Vagina (tissue), 2 donors: ENCODE measurements around the gene ETS2. TPM values are rescaled to one million over a fixed set of nuclear protein-coding genes. Genes with fewer than 3 reads are reported as not detected.

ENCODE experiments used
- DNase-seq, 2 donors: peaks; one replicate each; pipeline ENCODE4 v3.0.0-alpha.2; 2017; ENCODE audit errors: extremely low spot score in 2 of 2
- H3K27ac ChIP-seq: fragments of 200-600 bp; sonication (generic); one replicate; pipeline ENCODE4 v1.5.1; 2019
- H3K27me3 ChIP-seq: fragments of 200-600 bp; sonication (generic); one replicate; pipeline ENCODE4 v1.5.1; 2019
- H3K36me3 ChIP-seq, 2 donors: fragments of 200-600 bp; sonication (generic); one replicate each; pipeline ENCODE4 v1.5.1; 2017 to 2019
- H3K4me1 ChIP-seq: fragments of 200-600 bp; sonication (generic); one replicate; pipeline ENCODE4 v1.5.1; 2019
- H3K4me3 ChIP-seq, 2 donors: fragments of 200-600 bp; sonication (generic); 1 replicate in 1 of 2; 2 replicates in 1 of 2; pipeline ENCODE4 v1.5.1; 2016 to 2019
- H3K9me3 ChIP-seq: fragments of 200-600 bp; sonication (generic); one replicate; pipeline ENCODE4 v1.5.1; 2019
- CTCF ChIP-seq, 3 experiments: fragments of 450-650 bp in 2 of 3; fragments of 200-600 bp in 1 of 3; sonication (generic) in 1 of 3; IDR thresholded peaks; one replicate each; pipeline ENCODE4 v1.5.1; 2017 to 2019; ENCODE audit warnings: antibody characterized with exemption in 3 of 3, mild to moderate bottlenecking in 2 of 3, moderate library complexity in 2 of 3
- POLR2A ChIP-seq, 2 donors: fragments of 450-650 bp; IDR thresholded peaks; one replicate each; pipeline ENCODE4 v1.6.1; 2017; ENCODE audit warnings: antibody characterized with exemption in 2 of 2, mild to moderate bottlenecking in 2 of 2, moderate library complexity in 2 of 2
- POLR2AphosphoS5 ChIP-seq, 2 donors: sonication (generic); formaldehyde crosslinking; IDR thresholded peaks; one replicate each; pipeline ENCODE4 v1.9.0; 2017; ENCODE audit warnings: antibody characterized with exemption in 2 of 2, mild to moderate bottlenecking in 2 of 2, low read depth in 1 of 2; ENCODE audit not compliant: insufficient read depth in 1 of 2
- intact Hi-C: fragments of 100-400 bp; cut with DNase I; formaldehyde crosslinking; loops from one replicate; pipeline ENCODE4 v1.15.1; 2023
- total RNA-seq: library from RNA; depleted of rRNA; stranded (reverse); fragments of >200 nt; gene quantifications from one replicate; pipeline ENCODE4 v1.2.3, GENCODE V29; 2016

Gene ETS2
- total RNA-seq, 1 donor from 2014 or later = 134 TPM

DNA sequence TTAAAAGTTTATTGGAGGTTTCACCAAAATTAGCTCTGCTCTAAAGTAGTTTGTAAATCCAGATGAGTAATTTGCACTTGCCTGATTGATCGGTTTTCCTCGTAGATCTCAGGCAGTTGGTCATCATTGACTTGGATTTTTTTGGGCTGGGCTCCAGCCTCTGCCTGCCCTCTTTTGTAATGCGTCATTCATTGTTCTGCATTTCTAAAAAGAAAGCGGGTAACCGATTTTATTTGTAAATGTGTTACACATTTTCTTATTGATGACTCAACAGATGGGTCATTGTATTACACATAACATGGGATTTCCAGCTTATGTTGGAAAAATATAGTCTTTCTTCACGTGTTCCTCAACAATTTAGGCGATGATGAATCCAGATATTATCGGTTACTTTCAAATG, 5.5 kb downstream of the ETS2 start:
- Histone ChIP-seq H3K9me3 (no peaks in the 10 kb centered on the region), H3K4me1 (peaks cover 39% of the 10 kb centered on the region), H3K36me3 (peaks cover 0 to 61% of the 10 kb centered on the region in 2 donors), H3K4me3 (peak overlapping the region in 1 of 2 donors; percentile 2), H3K27ac (peak overlapping the region; percentile 96), H3K27me3 (no peaks in the 10 kb centered on the region)
- TF ChIP-seq CTCF (IDR thresholded peaks at IDR 0.05) (no peak), POLR2AphosphoS5 (IDR thresholded peaks at IDR 0.05; ENCODE audit: insufficient read depth in 1 of 2, low read depth in 1 of 2) (peak in 1 of 2 donors; percentile 47)
- intact Hi-C loops = no loop called here
- DNase-seq = no peak

DNA sequence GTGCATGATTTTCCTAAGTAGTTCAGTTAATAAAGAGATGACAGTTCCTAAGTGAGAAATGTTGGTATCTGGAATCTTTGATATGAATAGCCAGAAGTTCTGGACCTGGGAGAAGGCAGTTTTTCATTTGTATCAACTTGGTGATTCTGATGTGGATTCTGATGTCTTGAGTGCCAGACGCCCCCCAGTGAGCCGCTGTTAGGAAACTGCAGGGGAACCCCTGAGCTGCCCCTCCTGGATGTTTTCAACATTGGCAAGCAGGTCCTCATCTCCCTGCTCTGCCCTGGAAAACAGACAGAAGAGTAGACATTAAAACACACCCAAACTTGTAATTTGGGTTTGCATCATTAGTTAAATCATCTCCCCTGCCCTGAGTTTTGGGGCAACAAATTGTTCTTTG, 7.4 kb downstream of the ETS2 start:
- H3K27me3 ChIP-seq = no peaks in the 10 kb centered on the region
- H3K27ac ChIP-seq = peak overlapping the region; percentile 7
- intact Hi-C loops = no loop called here
- TF ChIP-seq POLR2A (IDR thresholded peaks at IDR 0.05) (no peak), POLR2AphosphoS5 (IDR thresholded peaks at IDR 0.05; ENCODE audit: insufficient read depth in 1 of 2, low read depth in 1 of 2) (no peak), CTCF (IDR thresholded peaks at IDR 0.05) (no peak)
- peaks cover 0 to 80% of the 10 kb centered on the region in 2 donors for H3K36me3 ChIP-seq
- DNase-seq = no peak
- H3K4me3 ChIP-seq = no peak overlapping the region
- H3K4me1 ChIP-seq = peaks cover 43% of the 10 kb centered on the region
- no peaks in the 10 kb centered on the region for H3K9me3 ChIP-seq

- H3K9me3 ChIP-seq = no peaks in the 10 kb centered on the region
- DNase-seq = no peak
- H3K4me1 ChIP-seq = peaks cover 44% of the 10 kb centered on the region
- H3K36me3 ChIP-seq = peaks cover under 1 to 84% of the 10 kb centered on the region in 2 donors
- intact Hi-C loops = no loop called here
- TF ChIP-seq POLR2AphosphoS5 (IDR thresholded peaks at IDR 0.05; ENCODE audit: insufficient read depth in 1 of 2, low read depth in 1 of 2) = no peak
- TF ChIP-seq CTCF (IDR thresholded peaks at IDR 0.05) = no peak
- H3K27me3 ChIP-seq = no peaks in the 10 kb centered on the region
- H3K27ac ChIP-seq = peak overlapping the region; percentile 7
- H3K4me3 ChIP-seq = no peak overlapping the region
Measured at GRCh38 chr21:38813547-38813946, 7.8 kb downstream of the ETS2 start.

DNA sequence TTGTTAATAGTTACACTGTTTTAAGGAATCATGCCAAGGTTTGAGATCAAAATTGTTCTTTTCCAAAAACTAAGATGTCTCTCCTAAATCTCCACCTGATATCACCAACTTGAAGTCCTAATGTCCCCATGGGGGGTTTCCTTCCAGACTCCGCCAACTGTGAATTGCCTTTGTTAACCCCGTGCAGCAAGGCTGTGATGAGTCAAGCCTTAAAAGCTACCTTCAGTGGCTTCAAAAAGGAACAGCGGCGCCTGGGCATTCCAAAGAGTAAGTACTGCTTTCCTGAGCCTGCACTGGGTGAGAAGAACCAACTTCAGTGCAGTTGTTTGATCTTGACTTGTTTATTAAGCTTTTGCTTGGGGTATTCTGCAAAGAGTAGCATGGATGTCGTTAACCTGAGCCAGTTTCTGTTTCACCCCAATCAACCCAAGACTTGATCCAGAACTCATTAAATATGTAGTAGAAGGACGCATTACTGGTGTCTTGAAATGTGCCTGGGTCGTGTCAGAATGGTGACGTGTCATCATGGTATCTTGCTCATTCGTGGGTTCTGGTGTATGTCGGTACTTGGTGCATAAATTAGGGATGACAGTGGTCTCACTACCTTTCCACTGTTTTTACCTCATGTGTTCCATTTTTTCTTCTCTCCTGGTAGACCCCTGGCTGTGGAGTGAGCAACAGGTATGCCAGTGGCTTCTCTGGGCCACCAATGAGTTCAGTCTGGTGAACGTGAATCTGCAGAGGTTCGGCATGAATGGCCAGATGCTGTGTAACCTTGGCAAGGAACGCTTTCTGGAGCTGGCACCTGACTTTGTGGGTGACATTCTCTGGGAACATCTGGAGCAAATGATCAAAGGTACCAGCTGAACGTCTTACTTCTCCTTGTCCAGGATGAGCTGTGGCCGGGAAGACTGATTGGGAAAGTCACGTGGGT, 8.7 kb downstream of the ETS2 start:
- no peak for TF ChIP-seq CTCF (IDR thresholded peaks at IDR 0.05)
- no peak for TF ChIP-seq POLR2AphosphoS5 (IDR thresholded peaks at IDR 0.05; ENCODE audit: insufficient read depth in 1 of 2, low read depth in 1 of 2)
- TF ChIP-seq POLR2A (IDR thresholded peaks at IDR 0.05) = no peak
- H3K4me1 ChIP-seq = peaks cover 42% of the 10 kb centered on the region

GRCh38 chr21:38815060-38815405, 9.3 kb downstream of the ETS2 start:
- no peaks in the 10 kb centered on the region for H3K27me3 ChIP-seq
- H3K4me1 ChIP-seq = peaks cover 42% of the 10 kb centered on the region
- H3K36me3 ChIP-seq = peaks cover 3 to 91% of the 10 kb centered on the region in 2 donors
- intact Hi-C loops = no loop called here
- no peak for DNase-seq
- H3K9me3 ChIP-seq = no peaks in the 10 kb centered on the region
- H3K27ac ChIP-seq = peak overlapping the region; percentile 33
- no peak for TF ChIP-seq POLR2AphosphoS5 (IDR thresholded peaks at IDR 0.05; ENCODE audit: insufficient read depth in 1 of 2, low read depth in 1 of 2)
- no peak for TF ChIP-seq POLR2A (IDR thresholded peaks at IDR 0.05)
- no peak for TF ChIP-seq CTCF (IDR thresholded peaks at IDR 0.05)
- no peak overlapping the region for H3K4me3 ChIP-seq

More for the DNA sequence above, 8.7 kb downstream of the ETS2 start:
- DNase-seq = no peak
- H3K27me3 ChIP-seq = no peaks in the 10 kb centered on the region
- peaks cover 3 to 91% of the 10 kb centered on the region in 2 donors for H3K36me3 ChIP-seq
- intact Hi-C loops = no loop called here
- H3K4me3 ChIP-seq = no peak overlapping the region
- H3K9me3 ChIP-seq = no peaks in the 10 kb centered on the region
- peak overlapping the region; percentile 33 for H3K27ac ChIP-seq
